GM12878 (cell line): ENCODE data around the gene SYTL4. TPM values are rescaled to one million over a fixed set of nuclear protein-coding genes. Genes with fewer than 3 reads are reported as not detected.

Experiments used
- ATAC-seq: fragments of 200-7000 bp; cut with Tn5 transposase; 3 replicates; pipeline ENCODE4 v1.9.1; 2020; ENCODE audit warnings: mild to moderate bottlenecking, moderate library complexity
- BruUV-seq: library from RNA; stranded (reverse); fragments of 400-500 nt; replicated peaks from 2 replicates; lab custom pipeline; 2021; lab: Mats Ljungman, UMichigan
- CTCF ChIA-PET: fragments of 300-600 bp; sonication (Branson Sonifier 250); formaldehyde crosslinking; extraction: SDS; loops from one replicate; lab custom pipeline; 2021; ENCODE audit warnings: inconsistent platforms; lab: Yijun Ruan, JAX
- POLR2A ChIA-PET: fragments of 350-600 bp; formaldehyde crosslinking; extraction: SDS; loops from one replicate; lab custom pipeline; 2021; ENCODE audit warnings: inconsistent platforms; lab: Charles Lee
- RAD21 ChIA-PET: fragments of 300-600 bp; sonication (Branson Sonifier 250); formaldehyde crosslinking; loops from one replicate; lab custom pipeline; 2023; ENCODE audit warnings: antibody characterized with exemption; ENCODE audit not compliant: unreplicated experiment; lab: Charles Lee
- SMC1A ChIA-PET: fragments of 300-600 bp; sonication (Branson Sonifier 250); formaldehyde crosslinking; loops from one replicate; lab custom pipeline; 2023; ENCODE audit not compliant: unreplicated experiment, uncharacterized antibody; lab: Charles Lee
- DNase-seq: peaks from one replicate; pipeline ENCODE4 v3.0.0-alpha.2; 2011; ENCODE audit warnings: low read depth, low spot score
- FAIRE-seq: peaks from 3 replicates; lab custom pipeline; 2011; peaks lifted over from hg19 to GRCh38; lab: Jason Lieb, UNC
- H2AFZ ChIP-seq: 2 replicates; pipeline ENCODE4 v1.6.0; 2011; ENCODE audit warnings: low read depth, low read length, control low read depth; ENCODE audit not compliant: control insufficient read depth
- H3K27ac ChIP-seq: 2 replicates; pipeline ENCODE4 v1.5.1; 2011; ENCODE audit warnings: control low read depth; ENCODE audit not compliant: control insufficient read depth, insufficient read depth
- H3K27me3 ChIP-seq, 2 experiments: replicated peaks in 1 of 2; 2 replicates each; pipeline versions ENCODE4 v1.6.0 to v1.6.1; 2011; ENCODE audit warnings: low read length in 1 of 2; ENCODE audit not compliant: control insufficient read depth in 2 of 2, insufficient read depth in 2 of 2
- H3K36me3 ChIP-seq, 2 experiments: 2 replicates each; pipeline ENCODE4 v1.5.1; 2011; ENCODE audit warnings: low read length in 1 of 2; ENCODE audit not compliant: control insufficient read depth in 2 of 2, insufficient read depth in 2 of 2
- H3K4me1 ChIP-seq: 2 replicates; pipeline ENCODE4 v1.6.1; 2011; ENCODE audit warnings: mild to moderate bottlenecking, low read length, moderate library complexity, mixed read lengths; ENCODE audit not compliant: control insufficient read depth, insufficient read depth
- H3K4me2 ChIP-seq: 2 replicates; pipeline ENCODE4 v1.6.0; 2011; ENCODE audit warnings: control low read depth; ENCODE audit not compliant: control insufficient read depth, insufficient read depth
- H3K4me3 ChIP-seq: fragments of 200-600 bp; sonication (generic); 2 replicates; pipeline ENCODE4 v1.5.1; 2016
- H3K79me2 ChIP-seq: 2 replicates; pipeline ENCODE4 v1.6.0; 2011; ENCODE audit warnings: low read length; ENCODE audit not compliant: control insufficient read depth, insufficient read depth
- H3K9ac ChIP-seq: 2 replicates; pipeline ENCODE4 v1.8.0; 2011; ENCODE audit warnings: low read length, control low read depth, mixed read lengths; ENCODE audit not compliant: control insufficient read depth, insufficient read depth
- H3K9me3 ChIP-seq: replicated peaks from 3 replicates; pipeline ENCODE4 v1.5.1; 2011; ENCODE audit warnings: mild to moderate bottlenecking, low read length; ENCODE audit not compliant: control insufficient read depth, insufficient read depth
- H4K20me1 ChIP-seq: 2 replicates; pipeline ENCODE4 v1.6.0; 2011; ENCODE audit not compliant: control insufficient read depth, insufficient read depth
- BCL11A ChIP-seq: IDR thresholded peaks from 2 replicates; pipeline ENCODE4 v1.6.1; 2011; ENCODE audit warnings: low read depth, low read length
- CBFB ChIP-seq: IDR thresholded peaks from 2 replicates; pipeline ENCODE4 v1.6.1; 2016; ENCODE audit warnings: antibody characterized with exemption, low read depth
- ETV6 ChIP-seq, 2 experiments: fragments of 450-650 bp in 1 of 2; IDR thresholded peaks in 1 of 2; conservative IDR thresholded peaks in 1 of 2; 2 replicates each; pipeline ENCODE4 v1.6.1; 2014; ENCODE audit warnings: antibody characterized with exemption in 1 of 2, borderline replicate concordance in 1 of 2, low read depth in 1 of 2, mild to moderate bottlenecking in 1 of 2, moderate library complexity in 1 of 2
- GATAD2B ChIP-seq: fragments of 450-650 bp; conservative IDR thresholded peaks from 2 replicates; pipeline ENCODE4 v1.6.1; 2017; ENCODE audit warnings: low read depth, mild to moderate bottlenecking, moderate library complexity
- MXI1 ChIP-seq: fragments of 150-350 bp; IDR thresholded peaks from 2 replicates; pipeline ENCODE4 v1.6.1; 2011; ENCODE audit warnings: low read depth, mild to moderate bottlenecking, inconsistent platforms, low read length, improper control_type of control experiment
- NFIC ChIP-seq: IDR thresholded peaks from 2 replicates; pipeline ENCODE4 v1.6.1; 2012; ENCODE audit warnings: low read depth, mild to moderate bottlenecking, inconsistent platforms, low read length, moderate library complexity
- NFYA ChIP-seq: IDR thresholded peaks from 2 replicates; pipeline ENCODE4 v1.6.1; 2011; ENCODE audit warnings: low read depth, mild to moderate bottlenecking, low read length, improper control_type of control experiment, borderline replicate concordance
- POLR2AphosphoS2 ChIP-seq: IDR thresholded peaks from 2 replicates; pipeline ENCODE4 v1.6.1; 2011; ENCODE audit warnings: low read depth, mild to moderate bottlenecking, low read length, improper control_type of control experiment, moderate library complexity
- SMAD5 ChIP-seq: IDR thresholded peaks from 2 replicates; pipeline ENCODE4 v1.6.1; 2016; ENCODE audit warnings: antibody characterized with exemption, low read depth
- SMARCA5 ChIP-seq: fragments of 450-650 bp; IDR thresholded peaks from 2 replicates; pipeline ENCODE4 v1.6.1; 2017; ENCODE audit warnings: mild to moderate bottlenecking
- ZBTB33 ChIP-seq: fragments of 450-650 bp; IDR thresholded peaks from 2 replicates; pipeline ENCODE4 v1.6.1; 2017; ENCODE audit warnings: mild to moderate bottlenecking
- ZNF207 ChIP-seq: fragments of 450-650 bp; IDR thresholded peaks from 2 replicates; pipeline ENCODE4 v1.6.1; 2014; ENCODE audit warnings: antibody characterized with exemption, mild to moderate bottlenecking, borderline replicate concordance
- ZZZ3 ChIP-seq: IDR thresholded peaks from 2 replicates; pipeline ENCODE4 v1.6.1; 2011; ENCODE audit warnings: low read depth; ENCODE audit not compliant: control insufficient read depth, insufficient read length
- WGBS: methylation state at CpG from one replicate; pipeline ENCODE4 v1.1.6; 2016; ENCODE audit warnings: low lambda C conversion rate; ENCODE audit not compliant: insufficient replicate concordance, insufficient coverage; ENCODE audit errors: missing lambda C conversion rate; 5-methylcytosine and 5-hydroxymethylcytosine counted together
- in situ Hi-C: fragments of 300-500 bp; cut with MboI; formaldehyde crosslinking; loops from 9 replicates; pipeline ENCODE4 v1.14.3; 2018; ENCODE audit warnings: mixed read lengths
- intact Hi-C: fragments of 100-400 bp; cut with micrococcal nuclease; formaldehyde crosslinking; loops from one replicate; pipeline ENCODE4 v1.14.2; 2022; ENCODE audit not compliant: unreplicated experiment
- polyA plus RNA-seq, 11 experiments: library from polyadenylated mRNA; depleted of rRNA in 4 of 11; unstranded in 6 of 11; stranded (reverse) in 5 of 11; fragments of >200 nt; fragmentation: Nextera tagmentation in 4 of 11; fragmentation: Illumina TruSeq in 1 of 11; extraction: Ambion mirVana in 4 of 11; extraction: Trizol in 1 of 11; gene quantifications; 1 replicate in 1 of 11; 2 replicates in 10 of 11; pipeline versions ENCODE4 v1.2.1 to v1.2.3, GENCODE V29; 2011 to 2016; ENCODE audit warnings: inconsistent platforms in 2 of 11, missing spikeins in 2 of 11, low read depth in 1 of 11
- total RNA-seq, 4 experiments: library from RNA; depleted of rRNA in 3 of 4; stranded (reverse); fragments of >200 nt in 3 of 4; fragmentation: Illumina TruSeq in 1 of 4; extraction: Trizol in 1 of 4; gene quantifications; 2 replicates each; pipeline versions ENCODE4 v1.2.1 to v1.2.3, GENCODE V29; 2013 to 2021
- TF ChIP-seq, protein P1 (sequence below): IDR thresholded peaks from 2 replicates; pipeline ENCODE4 v1.6.1; 2011; ENCODE audit warnings: low read depth, mild to moderate bottlenecking, low read length, moderate library complexity, borderline replicate concordance; ENCODE audit errors: extremely low read depth

Gene SYTL4
- total and polyA plus RNA-seq, 10 of the 15 experiments (the other 5 are each of a cell fraction or from before 2014, with no cell fraction given) = 0.07 to 0.74 (median 0.19) TPM; not detected in 2

DNA sequence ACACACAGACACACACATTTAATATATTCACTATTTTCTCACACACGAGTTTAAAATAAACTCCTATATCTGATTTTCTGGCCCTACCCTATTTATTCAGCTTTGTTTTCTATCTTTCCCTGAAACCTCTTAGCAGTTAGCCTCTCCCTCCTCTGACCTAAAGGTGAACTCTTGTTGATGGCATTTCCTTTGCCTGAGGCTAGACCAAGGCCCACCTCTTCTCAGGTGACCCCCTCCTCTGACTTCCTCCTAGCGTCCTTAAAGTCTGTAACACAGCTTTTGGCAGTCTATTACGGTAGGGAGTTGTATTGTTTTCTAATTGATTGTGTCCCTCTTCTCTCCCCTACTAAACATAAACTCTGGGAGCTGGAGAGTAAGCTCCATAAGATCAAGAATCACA, 89.6 kb downstream of the SYTL4 start:
- Histone ChIP-seq H2AFZ (no peak overlapping the region), H3K9me3 (no peaks in the 10 kb centered on the region), H3K4me2 (no peak overlapping the region), H3K79me2 (no peaks in the 10 kb centered on the region), H4K20me1 (no peaks in the 10 kb centered on the region), H3K27ac (no peak overlapping the region), H3K27me3 (no peaks in the 10 kb centered on the region; a peak in 1 of 4 replicates), H3K4me1 (no peaks in the 10 kb centered on the region), H3K9ac (no peak overlapping the region), H3K4me3 (no peak overlapping the region), H3K36me3 (no peaks in the 10 kb centered on the region)
- ChIA-PET CTCF (interaction anchor here (1.2 kb wide), 1 partner anchor 126 kb away, joined by 3 read pairs; no protein-coding TSS in a partner anchor), POLR2A (no interaction called here), SMC1A (no interaction called here), RAD21 (no interaction called here)
- FAIRE-seq = no peak
- intact Hi-C loops (no loop called here), in situ Hi-C loops (no loop called here)
- 0% methylated on average over 3 of the region's 3 CpGs for WGBS
- no peak for DNase-seq
- no peak for ATAC-seq
- TF ChIP-seq NFIC = no peak
- no peak for TF ChIP-seq GATAD2B
- no peak for TF ChIP-seq ETV6 (conservative IDR thresholded peaks at IDR 0.05 in 1 of 2, IDR thresholded peaks at IDR 0.05 in 1 of 2; ENCODE audit: borderline replicate concordance in 1 of 2, low read depth in 1 of 2)
- no peak for TF ChIP-seq MXI1
- no peak for TF ChIP-seq CBFB
- TF ChIP-seq POLR2AphosphoS2 = no peak
- TF ChIP-seq ZZZ3 = no peak
- TF ChIP-seq SMAD5 = no peak
- TF ChIP-seq BCL11A = no peak
- TF ChIP-seq, protein P1, sequence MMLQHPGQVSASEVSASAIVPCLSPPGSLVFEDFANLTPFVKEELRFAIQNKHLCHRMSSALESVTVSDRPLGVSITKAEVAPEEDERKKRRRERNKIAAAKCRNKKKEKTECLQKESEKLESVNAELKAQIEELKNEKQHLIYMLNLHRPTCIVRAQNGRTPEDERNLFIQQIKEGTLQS = no peak
- no peak for TF ChIP-seq NFYA
- no peak for TF ChIP-seq ZNF207
- no peak for TF ChIP-seq SMARCA5
- no peak for TF ChIP-seq ZBTB33
- no TSS peak for BruUV-seq
